HG02588 (cell line): ENCODE data around the gene SCAMP2.
A peak's percentile ranks its signal among the peaks of the same experiment; 100 is the strongest.

Source experiments
- ATAC-seq: cut with Tn5 transposase; IDR thresholded peaks from one replicate; pipeline ENCODE4 v1.9.1; 2021; ENCODE audit warnings: mild to moderate bottlenecking, moderate library complexity; ENCODE audit not compliant: unreplicated experiment

SCAMP2 gene

DNA sequence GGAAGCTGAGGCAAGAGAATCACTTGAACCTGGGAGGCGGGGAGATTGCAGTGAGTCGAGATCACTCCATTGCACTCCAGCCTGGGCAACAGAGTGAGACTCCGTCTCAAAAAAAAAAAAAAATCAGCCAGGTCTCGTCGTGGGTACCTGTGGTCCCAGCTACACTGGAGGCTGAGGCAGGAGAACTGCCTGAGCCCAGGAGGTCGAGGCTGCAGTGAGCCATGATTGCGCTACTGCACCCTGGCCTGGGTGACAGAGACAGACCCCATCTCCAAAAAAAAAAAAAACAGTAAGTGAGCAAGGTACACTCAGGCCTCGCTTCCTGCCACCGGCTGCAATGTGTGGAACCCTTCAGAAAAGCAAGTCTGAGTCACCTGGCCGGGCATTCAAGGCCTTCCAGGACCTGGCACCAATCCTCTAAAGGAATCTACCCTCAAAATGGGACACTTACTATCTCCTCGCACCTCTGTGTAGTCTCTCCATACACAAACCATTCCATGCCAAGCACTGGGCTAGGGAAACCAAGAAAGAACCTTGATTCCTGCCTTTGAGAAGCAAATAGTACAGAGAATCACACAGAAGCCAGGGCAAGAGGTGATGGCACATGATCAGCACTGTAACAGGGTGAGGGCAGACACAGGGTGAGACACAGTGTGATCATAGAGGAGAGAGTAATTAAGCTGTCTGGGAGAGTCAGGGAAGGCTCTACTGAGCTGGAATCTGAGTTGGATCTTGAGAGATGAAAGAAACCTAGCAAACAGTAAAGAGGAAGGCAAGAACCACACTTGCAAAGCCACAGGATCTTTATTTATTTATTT, 9.7 kb downstream of the SCAMP2 start:
- no peak for ATAC-seq

DNA sequence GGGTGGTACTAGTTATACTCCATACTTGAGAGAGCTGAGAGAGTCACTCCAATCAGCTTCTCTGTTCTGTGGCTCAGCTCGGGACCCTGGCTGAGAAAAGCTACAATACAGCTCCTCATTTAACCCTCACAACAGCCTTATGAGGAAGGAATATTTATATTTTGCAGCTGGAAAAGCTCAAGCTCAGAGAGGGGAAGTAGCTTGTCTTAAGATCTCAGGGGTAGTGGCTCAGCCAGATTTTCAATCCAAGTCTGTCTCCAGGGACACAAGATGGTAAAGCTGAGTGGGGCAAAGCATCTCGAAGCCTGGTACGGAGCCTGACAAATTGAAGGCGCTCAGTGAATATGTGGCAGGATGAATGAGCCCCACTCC, 14.8 kb downstream of the SCAMP2 start:
- ATAC-seq: no peak

DNA sequence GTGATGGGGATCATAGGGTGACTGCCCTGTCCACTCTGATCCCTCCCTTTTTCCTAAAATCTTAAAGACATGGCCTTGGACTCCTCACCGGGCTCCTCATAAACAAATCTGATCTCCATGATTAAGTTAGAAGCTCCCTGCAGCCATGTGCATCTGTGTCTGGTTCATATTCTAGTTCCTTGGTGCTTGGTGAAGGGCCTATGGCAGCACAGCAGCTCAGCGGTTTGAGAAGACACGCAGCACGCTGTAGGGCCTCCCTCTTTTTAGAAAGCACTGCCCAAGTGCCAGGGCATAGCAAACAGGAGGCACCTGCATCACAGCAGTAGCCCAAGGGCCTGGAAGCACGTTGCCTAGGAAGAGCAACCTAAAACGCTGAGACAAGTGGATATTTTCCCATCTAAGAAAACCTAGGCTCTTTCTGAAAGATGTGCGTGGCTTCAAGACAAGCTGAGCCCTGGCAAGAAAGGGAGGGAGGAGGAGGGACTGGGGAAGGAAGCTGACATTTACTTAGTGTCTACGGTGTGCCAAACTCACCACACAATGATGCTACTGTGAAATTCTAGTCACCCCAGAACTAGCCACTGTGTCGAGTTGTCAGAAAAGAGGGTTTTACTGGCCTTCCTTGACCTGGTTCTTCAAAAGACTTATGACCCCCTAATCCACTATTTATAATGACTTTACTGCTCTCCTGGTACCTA, 15.3 kb downstream of the SCAMP2 start:
- no peak for ATAC-seq

DNA sequence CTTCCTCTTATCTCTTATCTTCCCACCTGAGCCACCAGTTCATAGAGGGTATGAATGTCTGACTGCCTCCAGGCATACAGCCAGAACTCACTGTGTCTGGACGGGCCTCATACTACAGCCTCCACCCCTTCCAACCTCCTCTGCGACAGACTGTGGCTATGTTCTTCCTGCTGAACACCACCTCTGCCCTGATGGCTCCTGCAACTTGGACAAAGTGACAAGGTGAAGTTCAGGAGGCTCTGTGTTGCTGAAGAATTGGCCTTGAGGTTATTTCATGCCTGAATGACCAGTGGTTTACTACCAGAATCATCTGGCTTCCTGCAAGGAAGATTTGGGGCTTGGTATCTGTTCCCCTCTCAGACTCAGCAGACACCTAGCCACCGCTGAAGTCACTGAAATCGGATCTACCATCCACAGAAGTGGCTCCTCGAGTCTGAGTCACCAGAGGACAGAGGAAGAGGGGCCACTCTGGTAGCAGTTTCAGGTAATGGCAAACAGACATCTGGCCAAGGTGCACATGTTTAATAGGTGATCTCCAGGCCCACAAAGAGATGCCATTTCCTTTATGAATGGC, 16.0 kb downstream of the SCAMP2 start:
- peak; percentile 66 for ATAC-seq

DNA sequence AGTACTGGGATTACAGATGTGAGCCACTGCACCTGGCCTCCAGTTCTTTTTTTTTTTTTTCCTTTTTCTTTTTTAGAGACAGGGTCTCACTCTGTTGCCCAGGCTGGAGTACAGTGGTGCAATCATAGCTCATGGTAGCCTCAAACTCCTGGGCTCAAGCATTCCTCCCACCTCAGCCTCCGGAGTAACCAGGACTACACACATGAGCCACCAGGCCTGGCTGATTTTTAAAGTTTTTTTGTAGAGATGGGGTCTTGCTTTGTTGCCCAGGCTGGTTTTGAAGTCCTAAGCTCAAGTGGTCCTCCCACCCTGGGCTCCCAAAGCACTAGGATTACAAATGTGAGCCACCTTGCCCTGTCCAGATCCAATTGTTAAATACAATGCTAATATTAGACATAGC, 16.6 kb downstream of the SCAMP2 start:
- ATAC-seq: no peak

DNA sequence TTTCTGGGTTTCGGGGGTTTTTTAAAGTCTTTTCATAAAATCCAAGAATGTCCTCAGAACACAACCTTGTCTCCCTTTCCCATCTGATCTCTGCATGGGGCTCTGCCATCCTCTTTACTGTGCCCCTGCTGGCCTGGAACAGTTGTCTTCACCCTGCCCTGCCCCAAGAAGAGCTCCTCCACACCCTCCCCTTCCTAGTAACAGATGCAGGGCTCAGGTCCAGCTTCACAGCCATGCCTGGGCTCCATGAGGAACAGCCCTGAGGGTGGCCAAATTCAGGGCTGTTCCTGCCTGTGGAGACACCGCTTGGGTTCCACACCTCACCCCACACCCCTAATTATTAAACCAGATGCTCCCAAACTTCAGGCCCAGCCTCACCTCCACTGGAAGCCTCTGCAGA, 17.3 kb downstream of the SCAMP2 start:
- ATAC-seq: no peak

DNA sequence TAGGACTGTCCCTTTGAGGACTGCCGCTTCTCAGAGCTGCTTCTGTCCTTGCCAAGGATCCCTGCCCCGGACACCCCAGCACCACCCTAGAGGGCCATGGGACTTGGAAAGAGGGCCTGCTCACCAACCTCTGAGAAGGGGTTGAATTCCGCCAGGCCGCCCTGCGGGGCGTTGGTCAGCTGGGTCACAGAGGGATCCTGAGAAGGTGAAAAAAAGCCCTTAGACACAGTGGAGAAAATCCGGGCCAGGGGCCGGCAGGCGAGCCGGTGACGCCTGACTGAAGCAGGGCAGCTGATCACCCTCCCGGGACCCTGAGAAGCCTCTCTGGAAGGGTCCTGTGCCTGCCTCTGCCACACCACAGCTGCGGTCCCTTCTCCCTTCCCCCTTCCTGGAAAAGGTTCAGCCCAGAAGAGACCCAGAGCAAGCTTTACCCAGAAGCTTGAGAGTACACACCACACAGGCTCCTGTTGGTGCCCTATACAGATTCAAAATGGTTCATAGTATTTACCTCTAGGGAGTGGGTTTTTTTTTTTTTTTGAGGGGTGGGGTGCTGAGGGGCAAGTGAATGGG, 18.6 kb downstream of the SCAMP2 start:
- no peak for ATAC-seq

DNA sequence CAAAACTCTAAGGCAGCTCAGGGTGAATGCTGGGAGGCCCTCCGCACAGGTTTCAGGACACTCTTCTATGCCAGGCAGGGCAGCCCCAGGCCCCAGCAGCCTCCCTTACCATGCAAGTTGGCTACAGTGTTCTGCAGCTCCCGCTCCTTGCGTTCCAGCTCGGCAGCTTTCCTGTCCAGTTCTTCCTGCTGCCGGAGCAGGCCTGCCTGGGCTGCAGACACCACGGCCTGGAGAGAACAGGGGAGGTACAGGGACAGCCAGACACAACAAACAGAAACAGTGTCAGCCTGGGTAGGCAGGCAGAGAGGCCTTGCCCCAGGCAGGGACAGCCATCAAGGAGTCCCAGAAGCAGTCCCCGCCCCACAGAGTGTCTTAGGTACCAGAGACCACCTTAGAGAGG, 21.2 kb downstream of the SCAMP2 start:
- ATAC-seq: no peak

DNA sequence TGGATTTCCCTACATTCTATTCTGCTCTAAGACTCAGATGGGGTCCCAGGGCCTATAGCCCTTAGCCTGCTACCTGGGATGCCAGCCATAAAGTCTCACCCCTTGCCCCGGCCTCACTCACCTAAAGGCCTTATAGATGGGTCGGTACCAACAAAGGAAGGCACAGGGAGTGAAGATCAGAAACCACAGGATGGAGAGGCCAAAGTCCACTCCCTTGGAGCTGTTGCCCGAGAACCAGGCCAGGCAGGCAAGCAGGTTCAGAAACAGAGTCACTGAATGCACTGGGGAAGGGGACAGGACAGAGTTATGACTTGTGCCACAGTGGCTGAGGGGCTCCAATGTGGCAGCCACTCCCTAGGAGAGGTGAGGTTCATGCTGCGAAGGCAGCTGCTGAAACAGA, 22.8 kb downstream of the SCAMP2 start:
- ATAC-seq: no peak

DNA sequence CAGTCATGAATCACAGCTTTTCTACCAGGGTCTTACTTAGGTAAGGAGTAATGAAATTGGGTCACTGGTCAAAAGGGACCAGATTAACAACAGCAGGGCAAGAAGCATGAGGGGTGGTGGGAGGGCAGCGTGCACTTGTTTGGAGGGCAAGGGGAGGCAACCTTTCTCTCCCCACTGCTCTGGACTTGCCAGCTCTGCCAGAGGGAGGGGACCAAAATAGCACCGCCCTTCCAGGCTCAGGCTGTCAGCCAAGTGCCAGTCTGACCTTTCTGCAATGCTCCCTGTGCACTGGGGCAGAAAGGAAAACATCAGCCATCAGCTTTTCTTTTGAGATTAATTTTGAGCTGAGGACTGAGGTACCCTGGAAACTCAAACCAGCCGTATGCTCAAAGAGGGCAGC, 25.7 kb downstream of the SCAMP2 start:
- ATAC-seq: no peak

DNA sequence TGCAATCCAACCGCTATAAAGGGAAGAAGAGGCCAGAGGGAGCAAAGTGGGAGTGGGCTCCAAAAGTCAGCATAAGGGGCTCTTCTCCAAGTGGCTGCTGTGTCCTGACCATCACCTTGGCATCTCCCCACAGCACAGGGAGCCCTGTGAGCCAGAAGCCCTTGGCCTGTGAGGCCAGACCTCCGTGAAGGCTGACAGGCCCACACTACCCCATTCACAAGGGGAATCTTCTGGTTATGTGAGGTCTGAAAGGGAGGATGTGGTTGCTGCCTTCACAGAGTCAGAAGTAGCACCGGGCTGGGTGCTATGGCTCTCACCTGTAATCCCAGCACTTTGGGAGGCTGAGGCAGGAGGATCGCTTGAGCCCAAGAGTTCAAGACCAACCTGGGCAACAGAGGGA, 27.6 kb downstream of the SCAMP2 start:
- no peak for ATAC-seq

DNA sequence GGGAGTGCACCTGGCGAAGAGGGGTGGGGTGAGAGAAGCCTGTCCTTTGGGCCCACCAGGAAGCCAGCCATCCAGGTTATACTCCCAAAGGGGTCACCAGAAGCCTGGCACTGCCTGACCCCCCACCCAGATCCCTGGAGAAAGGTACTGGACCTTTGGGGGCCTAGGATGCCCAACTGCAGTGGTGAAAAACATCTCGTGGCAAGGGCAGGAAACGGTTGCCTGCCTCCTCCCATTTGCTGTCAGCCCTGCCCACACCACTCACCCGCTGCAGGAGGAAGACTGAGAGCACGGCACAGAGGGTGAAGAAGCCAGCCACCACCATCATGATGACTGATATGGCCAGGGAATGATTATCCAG, 28.0 kb downstream of the SCAMP2 start:
- ATAC-seq: no peak

DNA sequence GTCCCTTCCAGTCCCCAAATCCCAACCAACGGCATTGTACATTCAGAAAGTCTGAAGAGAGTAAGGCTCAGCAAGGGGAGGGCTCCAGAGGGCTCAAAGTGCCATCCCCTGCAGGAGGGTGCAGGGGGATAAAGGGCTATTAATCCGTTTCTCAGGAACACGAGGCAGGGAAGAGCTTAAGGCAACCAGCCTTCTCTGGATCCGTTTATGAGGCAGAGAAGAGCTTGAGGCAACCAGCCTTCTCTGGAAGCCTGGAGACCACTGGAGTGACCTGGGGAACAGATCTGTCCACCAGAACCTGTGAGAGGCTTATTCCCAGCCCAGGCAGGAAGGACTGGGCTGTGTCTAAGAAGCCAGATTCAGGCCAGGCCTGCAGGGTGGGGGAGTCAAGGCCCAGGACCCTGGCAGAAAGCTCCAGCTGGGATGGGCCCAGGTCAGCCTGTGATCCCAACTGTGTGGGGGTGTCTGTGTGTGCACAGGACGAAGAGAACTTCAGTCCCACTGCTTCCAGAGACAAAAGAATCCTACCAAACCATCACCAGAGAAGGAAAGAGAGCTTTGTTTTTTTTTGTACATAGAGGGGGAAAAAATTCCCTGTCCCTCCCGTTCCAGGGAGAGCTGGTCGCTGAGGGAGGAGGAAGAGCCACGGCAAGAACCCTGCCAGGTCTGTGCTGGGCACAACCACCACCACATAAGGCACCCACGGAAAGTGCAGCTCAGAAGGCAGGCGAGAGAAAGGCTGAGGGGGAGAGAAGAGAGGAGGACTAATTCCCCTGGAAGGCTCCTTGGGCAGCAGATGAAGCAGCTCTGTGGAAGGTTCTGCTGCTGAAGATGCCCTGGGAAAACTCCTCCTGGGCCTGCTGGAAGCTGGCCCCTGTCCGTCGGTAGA, 28.6 kb downstream of the SCAMP2 start:
- no peak for ATAC-seq

DNA sequence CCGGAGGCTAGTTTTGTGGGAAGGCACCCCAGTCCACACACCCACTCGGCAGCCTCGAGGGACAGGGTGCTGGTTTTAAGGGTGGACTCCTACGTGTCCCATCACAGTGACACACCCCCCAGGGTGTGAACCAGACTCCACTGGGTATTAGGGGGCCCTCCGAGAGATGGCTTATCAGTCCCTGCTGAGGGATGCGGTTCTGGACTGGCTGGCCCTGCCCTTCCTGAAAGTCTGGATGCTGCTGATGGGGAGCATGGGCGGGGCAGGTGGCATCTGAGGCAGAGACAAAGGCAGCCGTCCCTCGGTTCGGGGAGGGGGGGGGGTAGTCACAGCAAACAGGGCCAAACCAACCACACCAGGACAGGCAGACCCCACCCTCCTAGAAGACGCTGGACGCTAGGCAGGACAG, 29.3 kb downstream of the SCAMP2 start:
- no peak for ATAC-seq

DNA sequence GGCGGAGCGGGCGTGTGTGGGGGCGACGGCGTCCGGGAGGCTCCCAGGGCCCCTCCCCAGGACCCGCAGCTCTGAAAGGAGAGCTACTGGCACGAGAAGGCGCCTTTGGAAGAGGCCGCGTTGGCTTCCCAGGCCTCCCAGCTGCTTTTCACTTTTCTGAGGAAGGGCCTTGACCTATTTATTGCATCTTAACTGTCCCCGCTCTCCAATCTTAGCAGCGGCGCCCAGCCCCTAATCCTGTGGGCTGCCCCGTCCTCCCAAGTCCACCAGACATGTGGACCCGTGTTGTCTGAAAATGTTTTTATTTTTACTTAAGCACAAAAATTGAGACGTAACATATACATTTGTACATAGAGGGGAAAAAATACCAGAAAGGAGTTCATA, 29.7 kb downstream of the SCAMP2 start:
- ATAC-seq: no peak

DNA sequence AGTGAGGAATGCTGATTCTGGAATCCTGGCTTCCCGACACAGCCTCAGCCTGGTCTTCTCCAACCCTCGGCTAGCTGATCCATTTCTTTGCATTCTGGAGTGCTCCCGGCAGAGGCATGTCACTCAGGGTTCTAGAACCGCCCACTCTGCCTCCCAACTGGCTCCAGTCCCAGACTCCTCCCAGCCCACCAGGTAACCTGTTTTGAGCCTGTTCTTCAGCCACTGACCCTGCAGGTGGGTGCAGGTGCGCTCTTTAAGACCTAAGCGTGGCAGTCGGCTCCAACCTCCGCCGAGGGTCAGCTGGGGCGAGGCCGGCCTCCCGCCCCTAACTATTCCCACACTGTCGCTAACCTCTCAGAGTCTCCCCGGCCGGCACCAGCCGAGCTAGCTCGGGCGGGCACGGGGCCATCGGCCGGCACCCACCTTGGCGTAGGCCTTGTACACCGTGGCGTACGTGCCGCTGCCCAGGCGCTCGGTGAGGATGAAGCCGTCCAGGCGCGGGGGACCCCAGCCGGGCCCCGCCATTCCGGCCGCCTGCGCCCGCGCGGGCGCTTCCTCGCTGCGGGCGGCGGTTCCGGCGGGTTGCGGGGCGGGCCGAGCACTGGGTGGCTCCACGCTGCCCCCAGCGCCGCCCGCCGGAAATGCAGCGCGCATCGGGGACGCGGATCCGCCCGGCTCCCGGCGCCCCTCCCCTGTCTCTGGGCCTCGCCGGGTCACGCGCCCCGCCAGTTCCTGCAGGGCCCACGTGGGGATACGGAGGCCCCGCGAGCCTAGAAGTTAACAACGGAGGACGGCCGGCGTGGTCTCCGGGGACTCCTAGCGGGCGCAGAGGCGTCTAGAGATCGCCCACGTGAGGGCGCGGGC, 30.4 kb downstream of the SCAMP2 start, which contains the start of gene ULK3:
ULK3 (minus strand) TSS at position 576 of the 864 bp plus-strand sequence; CDS start at position 525, 51 bp downstream.
- peak; percentile 87 for ATAC-seq

DNA sequence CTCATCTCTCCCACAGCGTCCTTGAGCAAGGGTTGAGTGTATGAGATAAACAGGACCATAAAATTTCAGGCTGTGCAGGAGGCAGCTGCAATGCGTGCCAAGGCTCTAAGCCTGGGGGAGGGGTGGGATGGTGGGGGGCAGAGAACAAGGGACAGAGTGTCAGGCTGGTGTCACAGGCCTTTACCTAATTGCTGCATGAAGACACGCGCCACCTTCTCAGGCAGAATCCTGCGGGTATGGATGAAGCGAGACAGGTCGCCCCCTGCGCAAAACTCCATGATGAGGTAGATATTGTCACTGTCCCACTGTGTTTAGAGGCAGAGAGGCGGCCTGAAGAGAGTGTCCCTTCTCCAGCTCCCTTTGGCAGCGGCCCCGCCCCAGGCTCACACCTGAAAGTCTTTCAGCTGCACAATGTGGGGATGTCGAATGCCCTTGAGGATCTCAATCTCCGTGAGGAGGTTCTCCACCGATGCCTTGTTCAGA, 31.2 kb downstream of the SCAMP2 start:
- no peak for ATAC-seq

DNA sequence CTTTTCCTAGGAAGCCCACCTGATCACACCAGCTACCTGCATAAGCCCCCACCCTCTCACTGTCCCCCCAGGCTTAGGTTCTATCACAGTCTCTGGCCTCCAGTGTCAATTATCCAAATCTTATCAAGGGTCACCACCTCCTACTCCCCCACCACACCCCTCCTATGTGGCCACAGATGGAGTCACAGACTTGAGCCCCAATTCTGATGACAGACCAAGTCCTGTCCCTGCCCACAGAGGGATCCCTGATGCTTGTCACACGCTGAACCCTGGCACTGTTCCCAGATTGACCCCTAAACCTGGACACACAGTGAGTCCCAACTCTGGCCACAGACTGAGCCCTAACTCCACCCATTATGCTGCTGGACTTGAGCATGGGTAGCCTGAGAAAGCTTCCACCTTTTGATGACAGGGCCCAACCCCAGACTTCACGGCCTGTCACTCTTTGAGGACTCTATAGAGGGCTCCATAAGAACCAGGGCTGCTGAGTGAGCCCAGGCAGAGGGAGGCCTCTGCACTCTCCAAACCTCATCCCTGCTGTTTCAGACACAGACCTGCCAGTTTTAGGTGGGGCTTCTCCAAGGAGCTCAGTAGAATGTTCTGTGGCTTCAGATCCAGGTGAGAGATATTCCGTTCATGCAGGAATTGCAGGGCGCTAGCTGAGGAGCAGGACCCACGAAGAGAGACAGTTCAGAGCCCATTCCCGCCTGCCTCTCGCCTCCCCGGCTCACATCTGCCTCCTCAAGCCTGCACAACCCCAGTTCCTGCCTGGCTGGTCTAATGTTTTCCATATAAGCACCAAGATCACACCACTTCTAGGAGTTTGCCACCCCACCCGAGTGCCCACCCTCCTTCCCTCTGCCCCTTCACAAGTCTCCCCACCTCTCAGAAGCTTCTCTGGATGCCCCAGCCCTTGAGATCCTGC, 32.1 kb downstream of the SCAMP2 start:
- no peak for ATAC-seq
